Thyroid gland (tissue), 4 donors: ENCODE measurements around the gene SCAMP4. TPM values are rescaled to one million over a fixed set of nuclear protein-coding genes. Genes with fewer than 3 reads are reported as not detected.
A peak's percentile ranks its signal among the peaks of the same experiment; 100 is the strongest.
"Not testable (repeated sequence)": the region's sequence is repeated elsewhere in the genome, so short reads cannot be mapped to it uniquely, and the experiment has no call there.

Experiments
- DNase-seq, 2 donors: peaks; one replicate each; pipeline ENCODE4 v3.0.0-alpha.2; 2019
- H3K27ac ChIP-seq, 3 donors: fragments of 200-600 bp; sonication (generic); 1 replicate in 2 of 3; 2 replicates in 1 of 3; pipeline ENCODE4 v1.5.1; 2016 to 2019; ENCODE audit warnings: mild to moderate bottlenecking in 1 of 3, moderate library complexity in 1 of 3
- H3K27me3 ChIP-seq: fragments of 200-600 bp; sonication (generic); one replicate; pipeline ENCODE4 v1.5.1; 2019
- H3K36me3 ChIP-seq, 2 donors: fragments of 200-600 bp; sonication (generic); one replicate each; pipeline ENCODE4 v1.5.1; 2016 to 2019
- H3K4me1 ChIP-seq, 2 donors: fragments of 200-600 bp; sonication (generic); one replicate each; pipeline ENCODE4 v1.5.1; 2017 to 2019
- H3K4me3 ChIP-seq, 3 donors: fragments of 200-600 bp; sonication (generic); replicated peaks in 1 of 3; 1 replicate in 2 of 3; 2 replicates in 1 of 3; pipeline ENCODE4 v1.5.1; 2016; ENCODE audit warnings: mild to moderate bottlenecking in 1 of 3
- H3K9me3 ChIP-seq: fragments of 200-600 bp; sonication (generic); one replicate; pipeline ENCODE4 v1.5.1; 2017
- CTCF ChIP-seq, 6 experiments: fragments of 200-600 bp in 3 of 6; fragments of 450-650 bp in 3 of 6; sonication (generic) in 3 of 6; IDR thresholded peaks; one replicate each; pipeline ENCODE4 v1.5.1; 2016 to 2019; ENCODE audit warnings: antibody characterized with exemption in 6 of 6, mild to moderate bottlenecking in 2 of 6, inconsistent platforms in 1 of 6, moderate library complexity in 1 of 6
- POLR2A ChIP-seq, 2 donors: fragments of 450-650 bp; IDR thresholded peaks; one replicate each; pipeline ENCODE4 v1.6.1; 2017; ENCODE audit warnings: antibody characterized with exemption in 2 of 2, mild to moderate bottlenecking in 2 of 2, moderate library complexity in 1 of 2
- WGBS, 2 donors: methylation state at CpG; one replicate each; pipeline ENCODE4 v1.1.5; 2017; 5-methylcytosine and 5-hydroxymethylcytosine counted together
- intact Hi-C: fragments of 100-400 bp; cut with DNase I; formaldehyde crosslinking; loops from one replicate; pipeline ENCODE4 v1.15.1; 2023
- total RNA-seq, 4 donors: library from RNA; depleted of rRNA; stranded (reverse); fragments of >200 nt; gene quantifications; one replicate each; pipeline ENCODE4 v1.2.3, GENCODE V29; 2016

The SCAMP4 gene
- total RNA-seq, 4 donors from 2014 or later, result 69.5 to 269 (median 137) TPM

GRCh38 chr19:1872807-1873523 is 32.2 kb upstream of the SCAMP4 start:
- WGBS, 2 donors, result 71 to 85% methylated on average over 8 to 17 of the region's 25 CpGs
- DNase-seq, result no peak
- H3K27ac ChIP-seq, result peak overlapping the region in 2 of 3 donors; percentile 12 to 65
- TF ChIP-seq POLR2A (IDR thresholded peaks at IDR 0.05) (no peak), CTCF (IDR thresholded peaks at IDR 0.05) (no peak)
- no peaks in the 10 kb centered on the region for H3K27me3 ChIP-seq
- no peaks in the 10 kb centered on the region for H3K36me3 ChIP-seq
- intact Hi-C loops, result no loop called here
- H3K9me3 ChIP-seq, result no peaks in the 10 kb centered on the region
- no peak overlapping the region for H3K4me3 ChIP-seq
- H3K4me1 ChIP-seq, result peaks cover 27 to 32% of the 10 kb centered on the region in 2 donors

- Histone ChIP-seq H3K9me3 (no peaks in the 10 kb centered on the region), H3K27me3 (no peaks in the 10 kb centered on the region), H3K36me3 (no peaks in the 10 kb centered on the region), H3K4me3 (no peak overlapping the region), H3K27ac (peak overlapping the region in 2 of 3 donors; percentile 12 to 65), H3K4me1 (peaks cover 27 to 32% of the 10 kb centered on the region in 2 donors)
- intact Hi-C loops, result no loop called here
- no peak for TF ChIP-seq POLR2A (IDR thresholded peaks at IDR 0.05)
- no peak for TF ChIP-seq CTCF (IDR thresholded peaks at IDR 0.05)
- peak in 1 of 2 donors; percentile 40 for DNase-seq
- 71 to 75% methylated on average over 22 to 28 of the region's 29 CpGs for WGBS, 2 donors
Measured at GRCh38 chr19:1873524-1874473, 31.4 kb upstream of the SCAMP4 start.

- TF ChIP-seq POLR2A (IDR thresholded peaks at IDR 0.05) (no peak), CTCF (IDR thresholded peaks at IDR 0.05) (no peak)
- 35% methylated on average over 16 of the region's 16 CpGs for WGBS, 2 donors
- no peak for DNase-seq
- H3K36me3 ChIP-seq, result no peaks in the 10 kb centered on the region
- intact Hi-C loops, result no loop called here
- H3K27me3 ChIP-seq, result no peaks in the 10 kb centered on the region
- H3K27ac ChIP-seq, result peak overlapping the region in 2 of 3 donors; percentile 77 to 88
- H3K4me1 ChIP-seq, result peaks cover 27 to 32% of the 10 kb centered on the region in 2 donors
- H3K9me3 ChIP-seq, result no peaks in the 10 kb centered on the region
- peak overlapping the region in 1 of 3 donors; percentile 93 for H3K4me3 ChIP-seq
Measured at GRCh38 chr19:1874554-1875185, 30.5 kb upstream of the SCAMP4 start.

GRCh38 chr19:1875265-1875645 is 29.9 kb upstream of the SCAMP4 start:
- intact Hi-C loops, DNase-seq, H3K36me3 ChIP-seq, H3K9me3 ChIP-seq, H3K27me3 ChIP-seq: not testable (repeated sequence)
- WGBS, 2 donors, result 2 to 6% methylated on average over 11 of the region's 11 CpGs
- H3K27ac ChIP-seq, result peak overlapping the region; percentile 76 to 88 (median 77)
- peaks cover 27 to 32% of the 10 kb centered on the region in 2 donors for H3K4me1 ChIP-seq
- H3K4me3 ChIP-seq, result peak overlapping the region; percentile 72 to 93 (median 85)
